Embryonic facial prominence (tissue), 1 donor: ENCODE measurements around the gene HIC1.

Experiments
- DNase-seq: peaks from one replicate; pipeline ENCODE4 v3.0.0-alpha.2; 2016; ENCODE audit errors: extremely low spot score

Gene HIC1

GRCh38 chr17:2076087-2076984, 21.4 kb downstream of the HIC1 start:
- DNase-seq: no peak

DNA sequence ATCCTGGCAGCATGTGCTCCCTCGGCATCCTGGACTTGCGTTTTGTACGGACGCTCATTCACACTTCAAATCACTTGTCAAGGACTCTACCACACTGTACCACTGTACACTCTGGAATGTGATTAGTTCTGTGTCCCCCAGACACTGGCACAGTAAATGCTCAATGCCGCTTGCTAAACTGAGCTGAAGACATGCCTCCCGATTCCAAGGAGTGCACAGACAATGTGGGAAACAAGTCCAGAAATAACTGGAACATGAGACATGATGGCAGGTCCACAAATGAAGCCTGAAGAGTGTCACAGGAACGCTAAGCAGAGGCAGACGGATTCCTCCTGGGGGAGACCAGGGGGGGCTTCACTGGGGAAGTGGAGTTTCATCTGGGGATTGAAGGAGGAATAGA, 22.1 kb downstream of the HIC1 start:
- DNase-seq: no peak

GRCh38 chr17:2081564-2081963, 26.7 kb downstream of the HIC1 start:
- DNase-seq: no peak

GRCh38 chr17:2082003-2082781, 27.3 kb downstream of the HIC1 start:
- DNase-seq: no peak

DNA sequence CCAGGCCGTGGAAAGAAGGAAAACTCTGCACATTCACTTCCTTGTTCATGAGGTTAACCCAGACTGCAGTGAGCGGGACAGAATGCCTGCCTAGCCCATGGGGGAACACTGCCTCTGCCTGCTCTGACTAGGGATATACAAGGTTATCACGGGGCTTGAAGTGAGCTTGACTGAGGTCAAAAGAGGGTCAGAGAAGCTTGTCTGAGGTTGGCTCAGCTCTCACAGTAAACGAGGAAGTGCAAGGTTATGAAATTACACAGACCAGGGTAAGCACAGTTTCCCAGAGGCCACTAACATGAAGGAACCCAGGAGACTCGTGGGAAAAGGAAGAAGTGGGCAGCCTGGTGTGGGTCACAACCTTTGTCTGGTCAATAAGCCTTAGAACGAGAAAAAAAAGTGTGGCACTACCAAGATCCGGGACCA, 28.7 kb downstream of the HIC1 start:
- no peak for DNase-seq

- DNase-seq: no peak
These were observed 29.3 kb downstream of the HIC1 start for GRCh38 chr17:2084036-2084765.

DNA sequence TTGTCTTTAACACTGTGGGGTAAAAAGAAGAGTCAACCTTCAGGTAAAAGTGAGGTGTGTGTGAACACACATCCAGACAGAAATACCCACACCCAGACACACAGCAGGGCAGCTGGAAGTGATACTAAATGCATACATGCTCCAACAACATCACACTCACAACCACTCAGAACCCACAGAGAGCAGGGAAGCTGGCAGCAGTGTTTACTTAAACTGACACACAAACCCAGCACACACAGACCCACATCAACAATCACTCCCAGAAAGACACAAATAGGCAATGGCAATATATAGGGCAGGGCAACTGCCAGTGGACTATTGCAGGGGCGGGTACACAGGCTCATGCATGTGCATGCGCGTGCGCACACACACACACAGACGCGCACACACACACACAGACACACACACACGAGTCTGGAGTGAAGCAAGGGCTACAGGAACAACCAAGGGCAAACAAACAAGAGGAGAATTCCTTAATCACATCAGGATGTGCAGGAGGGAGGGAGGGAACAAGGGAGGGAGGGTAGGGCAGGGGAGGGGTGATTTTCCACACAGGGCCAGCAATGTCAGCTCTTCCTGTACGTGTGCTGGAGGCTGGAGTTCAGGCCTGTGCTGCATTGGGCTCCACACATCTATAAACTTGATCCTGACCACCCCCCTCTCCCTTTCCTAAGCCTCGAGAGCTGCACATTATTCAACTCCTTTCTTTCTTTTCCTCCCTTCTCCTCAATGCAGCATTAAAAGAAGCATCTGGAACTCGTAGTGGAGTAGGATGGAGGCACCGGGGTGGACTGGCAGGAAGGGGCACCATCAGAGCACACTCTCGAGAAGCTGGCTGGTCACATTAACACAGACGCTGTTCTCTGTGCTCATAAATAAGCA, 30.1 kb downstream of the HIC1 start:
- DNase-seq: peak; percentile 67

DNA sequence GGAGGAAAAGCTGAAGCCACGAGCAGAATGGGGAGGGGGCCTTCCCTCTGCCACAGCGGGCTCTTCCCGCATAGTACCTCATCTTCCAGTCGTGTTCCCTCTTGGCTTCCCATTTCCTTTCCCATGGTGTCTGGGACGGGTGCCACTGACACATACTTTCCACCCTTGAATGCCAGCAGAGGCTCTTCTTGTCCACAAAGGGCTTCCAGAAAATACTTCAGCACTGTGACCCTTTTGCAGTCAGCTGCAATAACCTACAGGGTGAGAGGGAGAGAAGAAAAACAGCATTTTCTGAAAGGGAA, 30.7 kb downstream of the HIC1 start:
- DNase-seq: no peak

DNA sequence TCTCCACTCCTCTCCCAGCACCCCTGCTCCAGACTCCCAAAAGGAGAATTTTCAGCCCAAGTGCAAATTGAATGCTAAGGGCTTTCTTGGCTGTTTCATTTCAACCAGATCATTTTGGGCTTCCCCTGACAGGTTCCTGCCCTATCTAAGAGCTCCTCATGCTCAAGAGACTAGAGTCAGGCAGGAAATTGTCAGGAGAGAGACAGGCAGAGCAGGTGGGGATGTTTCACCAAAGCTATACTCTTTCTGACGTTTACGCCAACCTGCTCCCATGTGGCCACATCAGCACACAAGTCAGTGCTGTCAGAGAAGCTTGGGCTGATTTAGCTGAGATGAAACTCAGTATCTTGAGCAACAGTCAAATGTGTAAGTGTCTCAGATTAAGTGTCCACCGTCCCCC, 31.4 kb downstream of the HIC1 start:
- no peak for DNase-seq

GRCh38 chr17:2087597-2088211, 32.8 kb downstream of the HIC1 start:
- no peak for DNase-seq

- DNase-seq: no peak
These were observed 34.1 kb downstream of the HIC1 start for GRCh38 chr17:2089021-2089422.

DNA sequence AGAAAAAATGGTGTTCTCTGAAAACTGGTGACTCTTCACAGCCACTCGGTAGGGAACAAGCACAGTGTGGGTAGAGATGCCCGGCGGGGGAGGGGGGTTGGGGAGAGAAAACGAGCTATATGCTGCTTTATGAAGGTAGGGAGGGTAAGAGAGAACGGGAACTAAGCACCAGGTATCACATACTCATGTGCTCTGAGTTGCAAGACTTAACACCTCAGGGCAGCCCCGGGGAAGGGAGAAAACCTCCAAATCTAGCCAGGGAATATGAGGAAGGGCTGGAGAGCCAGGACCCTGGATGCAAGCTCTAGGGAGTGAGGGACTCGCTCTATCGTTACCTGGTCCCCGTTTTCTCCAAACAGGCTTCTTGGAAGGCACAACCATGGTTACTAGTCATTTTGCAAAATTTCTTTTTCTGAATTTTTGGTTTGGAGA, 35.3 kb downstream of the HIC1 start:
- DNase-seq: no peak

DNA sequence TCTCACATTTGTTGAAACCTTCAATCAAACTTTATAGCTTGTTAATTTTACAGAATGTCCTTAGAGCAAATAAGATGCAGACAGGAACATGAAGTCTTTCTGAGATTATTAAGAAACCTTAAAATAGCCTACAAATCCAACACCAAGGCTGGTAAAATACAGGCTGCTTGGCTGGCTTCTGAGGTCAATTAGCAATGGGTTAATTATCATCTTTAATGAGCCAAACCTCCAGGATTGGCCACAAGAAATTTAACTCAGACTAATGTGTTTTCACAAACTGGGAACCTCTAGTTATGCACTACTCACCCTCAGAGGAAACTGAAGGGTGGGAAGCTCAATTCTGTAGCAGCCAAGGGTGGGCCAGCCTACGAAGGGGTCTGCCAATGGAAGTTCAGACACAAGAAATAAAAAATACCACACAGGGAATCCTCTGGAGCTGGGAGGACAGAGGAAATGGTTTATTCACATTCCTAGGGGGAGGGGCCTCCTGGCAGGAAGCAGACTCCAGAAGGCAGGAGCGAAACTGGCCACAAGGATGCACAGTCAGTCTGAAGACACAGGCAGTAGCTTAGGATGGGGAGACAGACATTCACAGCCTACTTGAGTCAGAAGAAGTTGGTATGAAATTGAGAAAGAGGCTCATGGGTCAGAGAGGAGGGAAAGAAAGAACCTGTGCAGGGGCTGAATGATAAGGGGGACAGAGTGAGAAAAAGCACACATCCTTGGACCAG, 36.1 kb downstream of the HIC1 start:
- DNase-seq: peak; percentile 56

DNA sequence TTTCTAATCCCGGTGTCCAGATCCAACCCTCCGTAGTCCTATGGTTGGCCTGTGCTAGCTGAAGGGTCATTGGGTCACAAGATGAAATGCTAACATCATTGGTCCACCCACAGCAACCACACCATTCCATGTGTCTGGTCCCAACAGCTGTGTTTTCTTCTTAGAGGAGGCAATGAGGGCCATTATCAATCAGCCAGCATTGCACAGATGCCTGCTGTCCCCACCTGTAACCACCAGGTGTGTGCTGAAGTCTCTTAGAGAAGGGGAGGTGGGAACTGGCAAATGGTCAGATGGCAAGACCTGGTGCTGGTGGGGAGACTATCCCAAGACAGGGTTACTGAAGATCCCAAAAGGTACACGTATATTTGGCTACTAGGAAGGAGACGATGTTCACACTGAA, 37.4 kb downstream of the HIC1 start:
- no peak for DNase-seq

GRCh38 chr17:2093349-2093748, 38.4 kb downstream of the HIC1 start:
- DNase-seq: no peak

GRCh38 chr17:2094891-2095535, 40.1 kb downstream of the HIC1 start:
- DNase-seq: no peak

- no peak for DNase-seq
These were observed 40.6 kb downstream of the HIC1 start for GRCh38 chr17:2095536-2095910.

DNA sequence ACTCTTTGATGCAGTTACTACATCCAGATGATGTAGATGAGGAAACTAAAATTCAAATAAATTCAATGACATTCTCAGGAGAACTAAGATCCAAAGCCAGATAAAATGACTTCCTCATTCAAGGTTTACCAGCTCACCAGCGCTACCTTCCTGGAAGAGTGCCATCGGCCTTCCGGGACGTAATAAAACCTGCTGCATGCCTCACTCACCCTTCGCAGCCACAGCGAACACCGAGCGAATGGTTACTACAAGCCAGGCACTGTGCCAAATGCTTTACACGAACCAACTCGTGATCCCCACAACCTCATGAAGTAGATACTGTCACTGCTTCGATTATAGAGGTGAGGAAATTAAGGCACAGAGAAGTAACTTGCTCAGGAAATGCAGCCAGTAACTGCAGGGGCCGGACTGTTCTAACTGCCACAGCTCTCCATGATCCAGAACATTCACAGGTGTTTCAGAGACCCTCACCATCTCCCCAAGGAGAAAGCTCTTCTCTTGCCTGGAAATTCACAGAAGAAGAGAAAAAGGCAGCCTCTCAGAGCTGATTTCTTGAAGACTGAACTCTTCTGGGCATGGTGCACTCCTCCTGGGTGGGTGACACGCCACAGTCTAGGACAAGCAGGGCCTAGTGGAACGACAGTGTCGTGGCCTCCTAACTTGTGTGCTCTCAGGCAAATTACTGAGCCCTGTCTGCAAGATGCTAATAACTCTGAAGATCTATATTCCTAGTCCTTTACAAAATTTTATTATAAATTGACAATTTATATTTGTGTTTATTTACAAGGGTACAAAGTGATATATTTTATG, 46.8 kb downstream of the HIC1 start:
- DNase-seq: no peak
